ENCODE data around the gene ZNF883.

DNA sequence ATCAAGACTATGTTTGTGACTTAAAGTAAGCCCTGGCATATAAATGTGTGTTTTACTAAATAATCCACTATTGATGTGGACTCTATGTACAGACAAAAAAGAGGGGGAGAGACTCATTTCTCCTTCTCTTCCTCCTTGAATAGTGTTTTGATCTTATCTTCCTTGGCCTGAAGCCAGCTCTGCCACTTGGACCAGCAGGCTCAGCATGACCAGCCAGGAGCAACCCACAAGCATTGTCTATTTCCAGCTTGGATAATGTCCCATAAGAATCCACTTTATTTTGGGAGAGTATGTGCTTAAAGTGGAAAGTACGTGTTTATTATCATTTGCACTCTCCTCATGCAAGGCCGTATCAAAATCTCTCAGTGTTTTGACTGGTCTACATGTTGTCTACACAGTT, 97.5 kb downstream of the ZNF883 start:
- TF ChIP-seq EZH2 (IDR thresholded peaks at IDR 0.05) (no peak), ZNF274 (IDR thresholded peaks at IDR 0.05; ENCODE audit: low read depth, low read length) (no peak), SRF (IDR thresholded peaks at IDR 0.05; ENCODE audit: low read depth) (no peak), POLR2A (IDR thresholded peaks at IDR 0.05; ENCODE audit: borderline replicate concordance, extremely low read depth, insufficient read depth, insufficient read length) (no peak), EGR1 (IDR thresholded peaks at IDR 0.05; ENCODE audit: low read depth) (no peak), CBX3 (IDR thresholded peaks at IDR 0.05; ENCODE audit: low read depth) (no peak), ZFX (IDR thresholded peaks at IDR 0.05) (no peak), EZH2phosphoT487 (IDR thresholded peaks at IDR 0.05; ENCODE audit: borderline replicate concordance) (no peak), SIN3A (IDR thresholded peaks at IDR 0.05; ENCODE audit: low read depth) (no peak)
- TF ChIP-seq, protein P1, sequence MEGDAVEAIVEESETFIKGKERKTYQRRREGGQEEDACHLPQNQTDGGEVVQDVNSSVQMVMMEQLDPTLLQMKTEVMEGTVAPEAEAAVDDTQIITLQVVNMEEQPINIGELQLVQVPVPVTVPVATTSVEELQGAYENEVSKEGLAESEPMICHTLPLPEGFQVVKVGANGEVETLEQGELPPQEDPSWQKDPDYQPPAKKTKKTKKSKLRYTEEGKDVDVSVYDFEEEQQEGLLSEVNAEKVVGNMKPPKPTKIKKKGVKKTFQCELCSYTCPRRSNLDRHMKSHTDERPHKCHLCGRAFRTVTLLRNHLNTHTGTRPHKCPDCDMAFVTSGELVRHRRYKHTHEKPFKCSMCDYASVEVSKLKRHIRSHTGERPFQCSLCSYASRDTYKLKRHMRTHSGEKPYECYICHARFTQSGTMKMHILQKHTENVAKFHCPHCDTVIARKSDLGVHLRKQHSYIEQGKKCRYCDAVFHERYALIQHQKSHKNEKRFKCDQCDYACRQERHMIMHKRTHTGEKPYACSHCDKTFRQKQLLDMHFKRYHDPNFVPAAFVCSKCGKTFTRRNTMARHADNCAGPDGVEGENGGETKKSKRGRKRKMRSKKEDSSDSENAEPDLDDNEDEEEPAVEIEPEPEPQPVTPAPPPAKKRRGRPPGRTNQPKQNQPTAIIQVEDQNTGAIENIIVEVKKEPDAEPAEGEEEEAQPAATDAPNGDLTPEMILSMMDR (IDR thresholded peaks at IDR 0.05 in 2 of 3, conservative IDR thresholded peaks at IDR 0.05 in 1 of 3; ENCODE audit: borderline replicate concordance in 1 of 3, insufficient read depth in 1 of 3, low read depth in 2 of 3, low read length in 2 of 3), result no peak
- TF ChIP-seq, protein P2, sequence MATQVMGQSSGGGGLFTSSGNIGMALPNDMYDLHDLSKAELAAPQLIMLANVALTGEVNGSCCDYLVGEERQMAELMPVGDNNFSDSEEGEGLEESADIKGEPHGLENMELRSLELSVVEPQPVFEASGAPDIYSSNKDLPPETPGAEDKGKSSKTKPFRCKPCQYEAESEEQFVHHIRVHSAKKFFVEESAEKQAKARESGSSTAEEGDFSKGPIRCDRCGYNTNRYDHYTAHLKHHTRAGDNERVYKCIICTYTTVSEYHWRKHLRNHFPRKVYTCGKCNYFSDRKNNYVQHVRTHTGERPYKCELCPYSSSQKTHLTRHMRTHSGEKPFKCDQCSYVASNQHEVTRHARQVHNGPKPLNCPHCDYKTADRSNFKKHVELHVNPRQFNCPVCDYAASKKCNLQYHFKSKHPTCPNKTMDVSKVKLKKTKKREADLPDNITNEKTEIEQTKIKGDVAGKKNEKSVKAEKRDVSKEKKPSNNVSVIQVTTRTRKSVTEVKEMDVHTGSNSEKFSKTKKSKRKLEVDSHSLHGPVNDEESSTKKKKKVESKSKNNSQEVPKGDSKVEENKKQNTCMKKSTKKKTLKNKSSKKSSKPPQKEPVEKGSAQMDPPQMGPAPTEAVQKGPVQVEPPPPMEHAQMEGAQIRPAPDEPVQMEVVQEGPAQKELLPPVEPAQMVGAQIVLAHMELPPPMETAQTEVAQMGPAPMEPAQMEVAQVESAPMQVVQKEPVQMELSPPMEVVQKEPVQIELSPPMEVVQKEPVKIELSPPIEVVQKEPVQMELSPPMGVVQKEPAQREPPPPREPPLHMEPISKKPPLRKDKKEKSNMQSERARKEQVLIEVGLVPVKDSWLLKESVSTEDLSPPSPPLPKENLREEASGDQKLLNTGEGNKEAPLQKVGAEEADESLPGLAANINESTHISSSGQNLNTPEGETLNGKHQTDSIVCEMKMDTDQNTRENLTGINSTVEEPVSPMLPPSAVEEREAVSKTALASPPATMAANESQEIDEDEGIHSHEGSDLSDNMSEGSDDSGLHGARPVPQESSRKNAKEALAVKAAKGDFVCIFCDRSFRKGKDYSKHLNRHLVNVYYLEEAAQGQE (IDR thresholded peaks at IDR 0.05; ENCODE audit: low read depth), result no peak

Data from HCT116 (cell line).